Measurements from ENCODE around the gene EPM2AIP1. TPM values are rescaled to one million over a fixed set of nuclear protein-coding genes. Genes with fewer than 3 reads are reported as not detected.

Gene EPM2AIP1
- total RNA-seq, 1 experiment from 2014 or later = 11.4 TPM

GRCh38 chr3:36988356-36988755, 4.6 kb downstream of the EPM2AIP1 start:
- no peaks in the 10 kb centered on the region for H3K9me3 ChIP-seq (ENCODE audit: control insufficient read depth, low read depth, low read length)
- Mint-ChIP-seq H3K4me3 (no peak overlapping the region), H3K9me3 (no peaks in the 10 kb centered on the region)

More at GRCh38 chr3:36988356-36988755, 4.6 kb downstream of the EPM2AIP1 start:
- no peak for DNase-seq
- H4K91ac ChIP-seq (ENCODE audit: insufficient read length, low read depth, low read length) = no peak overlapping the region
- peaks cover 16% of the 10 kb centered on the region; the same call in 1 of the 2 replicates for H3K79me2 ChIP-seq (ENCODE audit: insufficient read depth, low read length)
- no peak overlapping the region for H3K18ac ChIP-seq (ENCODE audit: insufficient read length, low read depth, low read length)
- no peak overlapping the region for H2BK20ac ChIP-seq (ENCODE audit: low read depth, low read length, poor library complexity, severe bottlenecking)
- no CpG with 5 or more reads among the region's 2 CpGs for WGBS (ENCODE audit: extremely low coverage, insufficient read length, low lambda C conversion rate)
- H2BK12ac ChIP-seq (ENCODE audit: insufficient read length, low read depth, low read length) = no peak overlapping the region
- H3K23me2 ChIP-seq (ENCODE audit: insufficient read length, low read depth, low read length, poor library complexity, severe bottlenecking) = peaks cover 10% of the 10 kb centered on the region
- no peak overlapping the region for H3K56ac ChIP-seq (ENCODE audit: insufficient read length, low read depth, low read length)
- H2BK120ac ChIP-seq (ENCODE audit: low read depth, low read length, poor library complexity, severe bottlenecking) = no peak overlapping the region
- no peak overlapping the region for H3K14ac ChIP-seq (ENCODE audit: insufficient read depth, low read length)
- peaks cover 3% of the 10 kb centered on the region for H3K79me1 ChIP-seq (ENCODE audit: insufficient read depth, low read depth, low read length, poor library complexity, severe bottlenecking)
- no peaks in the 10 kb centered on the region for H4K20me1 ChIP-seq (ENCODE audit: control insufficient read depth, insufficient read depth, insufficient read length)
- no peak overlapping the region for H3K4me2 ChIP-seq (ENCODE audit: insufficient read depth, insufficient read length, low read length)
- H2AFZ ChIP-seq (ENCODE audit: low read length) = no peak overlapping the region
- peaks cover 23 to 30% of the 10 kb centered on the region in 2 experiments for H3K4me1 Mint-ChIP-seq
- TF ChIP-seq CTCF (conservative IDR thresholded peaks at IDR 0.05) = no peak
- H3K27me3 Mint-ChIP-seq (ENCODE audit: low read depth) = no peaks in the 10 kb centered on the region
- no peaks in the 10 kb centered on the region for H3K4me1 ChIP-seq (ENCODE audit: insufficient read depth, low read length)
- no peak overlapping the region for H3K4ac ChIP-seq (ENCODE audit: low read depth, low read length)
- H2BK5ac ChIP-seq (ENCODE audit: insufficient read length, low read length) = no peak overlapping the region
- H3K27me3 ChIP-seq (ENCODE audit: insufficient read depth, low read length) = no peaks in the 10 kb centered on the region
- no peak overlapping the region for H2BK15ac ChIP-seq (ENCODE audit: low read depth, low read length)
- peaks cover 30 to 70% (median 52%) of the 10 kb centered on the region in 3 experiments; a peak in 6 of 7 replicates for H3K36me3 Mint-ChIP-seq (ENCODE audit: insufficient read depth in 1 of 3, low read depth in 3 of 3)
- no peak overlapping the region for H3K9ac ChIP-seq (ENCODE audit: extremely low read depth, insufficient read length, low read length)
- peak overlapping the region in 1 of 3 experiments; percentile 4; a peak in 2 of 7 replicates for H3K27ac Mint-ChIP-seq
- H4K8ac ChIP-seq (replicated peaks; ENCODE audit: insufficient read length, low read depth, low read length) = no peak overlapping the region
- H2AK5ac ChIP-seq (ENCODE audit: insufficient read length, low read length) = no peak overlapping the region
- H4K5ac ChIP-seq (ENCODE audit: insufficient read length, low read depth, low read length) = no peak overlapping the region
- no peak overlapping the region for H3T11ph ChIP-seq (ENCODE audit: low read length)
- no peak overlapping the region for H3K27ac ChIP-seq (ENCODE audit: insufficient read length, low read depth, low read length)
- H3K23ac ChIP-seq (ENCODE audit: insufficient read length, low read depth, low read length) = no peak overlapping the region
